GM18870 (cell line): Measurements from ENCODE around the gene DOCK2.
"Not testable (repeated sequence)": the region's sequence is repeated elsewhere in the genome, so short reads cannot be mapped to it uniquely, and the experiment has no call there.

ENCODE experiments used
- ATAC-seq: cut with Tn5 transposase; IDR thresholded peaks from one replicate; pipeline ENCODE4 v1.9.1; 2021; ENCODE audit warnings: moderate library complexity; ENCODE audit not compliant: unreplicated experiment

DOCK2 gene

DNA sequence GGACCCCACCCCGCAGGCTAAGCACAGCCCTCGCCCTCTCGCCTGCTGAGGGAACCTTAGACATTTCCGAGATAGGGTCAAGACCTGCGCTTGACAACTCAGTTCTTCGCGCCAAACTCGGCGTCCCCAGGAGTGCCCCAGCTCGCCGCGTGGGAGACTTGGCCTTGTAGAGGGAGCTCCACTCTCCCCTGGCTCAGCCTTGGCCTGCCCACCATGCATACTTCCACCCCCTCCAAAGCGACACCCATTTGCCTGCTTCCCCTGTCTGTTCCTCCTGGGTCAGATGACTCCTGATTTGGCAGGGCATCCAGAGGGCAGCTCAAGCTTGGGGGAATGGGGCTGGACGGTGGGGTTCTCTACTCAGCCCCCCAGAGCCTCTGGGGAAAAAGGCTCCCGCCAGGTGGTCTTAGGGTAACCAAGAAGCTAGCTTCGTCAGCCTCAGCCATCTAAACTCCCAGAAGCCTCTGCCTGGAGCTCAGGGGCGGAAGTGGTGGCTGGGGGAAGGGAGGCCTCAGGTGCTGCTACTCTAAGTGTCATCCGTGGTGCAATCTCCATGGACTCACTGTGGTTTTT, 560 bp downstream of the DOCK2 start:
- peak; percentile 54 for ATAC-seq

DNA sequence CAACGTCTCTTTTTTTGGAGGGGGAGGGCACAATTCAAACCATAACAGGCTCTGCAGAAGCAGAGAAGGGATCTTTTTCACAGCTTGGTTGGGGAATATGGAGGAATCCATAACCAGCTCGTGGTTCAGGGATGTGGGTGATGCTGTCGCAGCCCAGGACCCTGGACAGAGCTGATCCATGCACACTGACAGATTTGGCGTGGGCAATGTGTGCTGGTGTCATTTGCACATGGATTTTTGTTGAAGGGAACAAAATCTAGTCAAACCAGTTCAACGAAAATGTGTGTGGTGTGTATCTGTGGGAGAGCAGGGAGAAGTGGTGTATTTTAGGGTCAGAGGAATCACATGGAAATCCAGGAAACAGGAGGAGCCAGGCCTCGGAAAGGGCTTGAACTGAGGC, 4.2 kb downstream of the DOCK2 start:
- no peak for ATAC-seq

DNA sequence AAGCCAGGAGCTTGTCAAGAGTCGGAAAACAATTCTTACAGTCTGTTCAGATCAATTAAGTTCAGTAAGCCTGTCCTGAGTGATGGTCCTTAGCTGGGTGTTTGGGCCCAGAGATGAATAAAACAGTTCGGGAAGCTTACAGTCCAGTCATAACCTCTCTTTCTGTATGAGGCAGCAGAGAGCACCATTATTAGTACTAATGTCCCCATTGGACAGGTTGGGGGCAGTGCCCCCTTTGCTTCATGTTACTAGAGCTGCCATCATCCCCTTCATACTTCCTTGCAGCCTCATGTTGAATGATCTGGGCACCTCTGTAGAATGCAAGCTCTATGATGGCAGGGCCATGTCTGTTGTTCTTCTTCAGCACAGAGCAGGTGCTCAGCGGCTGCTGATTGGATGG, 9.8 kb downstream of the DOCK2 start:
- peak; percentile 44 for ATAC-seq

DNA sequence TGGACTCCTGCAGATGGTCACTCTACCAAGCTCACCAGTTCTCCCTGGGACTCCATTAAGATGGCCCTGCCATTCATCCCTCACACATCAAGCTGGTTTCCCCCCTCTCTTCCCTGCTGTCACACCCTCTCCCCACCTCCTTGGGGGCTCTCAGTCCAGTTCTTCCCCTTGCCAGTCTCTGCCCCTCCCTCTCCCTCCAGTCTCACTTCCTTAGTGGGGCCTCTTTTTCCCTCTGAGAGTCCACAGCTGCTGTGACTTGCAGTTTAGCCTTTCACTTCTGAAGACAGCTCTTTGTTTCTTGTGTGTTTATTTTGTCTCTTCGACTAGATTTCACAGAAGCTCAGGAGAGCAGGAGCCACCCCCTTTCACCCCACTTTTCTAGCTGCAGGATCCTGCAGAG, 10.5 kb downstream of the DOCK2 start:
- no peak for ATAC-seq

DNA sequence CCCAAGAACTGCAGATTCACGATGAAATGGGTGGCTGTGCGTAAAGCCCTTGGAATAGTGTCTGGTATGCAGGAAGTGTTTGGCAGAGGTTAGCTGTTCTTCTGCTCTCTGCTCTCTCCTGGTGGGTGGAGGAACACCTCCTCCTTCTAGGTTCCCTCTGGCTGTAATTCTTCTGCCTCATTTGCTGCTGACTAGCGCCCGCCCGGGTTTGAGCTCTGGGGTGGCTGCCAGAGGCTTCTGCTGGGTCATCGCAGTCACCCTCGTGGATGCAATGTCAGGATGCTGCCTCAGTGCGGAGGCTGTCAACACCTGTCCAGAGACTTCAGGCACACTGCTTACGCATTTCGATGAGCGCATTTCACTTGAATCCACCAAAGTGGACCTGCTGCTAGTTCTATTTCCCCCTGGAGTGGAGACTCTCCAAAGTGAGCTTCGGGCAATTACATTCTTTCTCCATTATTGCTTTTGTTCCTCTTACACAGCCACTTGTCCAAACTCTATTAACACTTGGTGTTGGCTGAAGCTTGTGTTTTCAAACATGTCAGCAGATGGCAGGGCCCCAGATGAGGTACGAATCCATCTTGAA, 11.7 kb downstream of the DOCK2 start:
- ATAC-seq, result no peak

DNA sequence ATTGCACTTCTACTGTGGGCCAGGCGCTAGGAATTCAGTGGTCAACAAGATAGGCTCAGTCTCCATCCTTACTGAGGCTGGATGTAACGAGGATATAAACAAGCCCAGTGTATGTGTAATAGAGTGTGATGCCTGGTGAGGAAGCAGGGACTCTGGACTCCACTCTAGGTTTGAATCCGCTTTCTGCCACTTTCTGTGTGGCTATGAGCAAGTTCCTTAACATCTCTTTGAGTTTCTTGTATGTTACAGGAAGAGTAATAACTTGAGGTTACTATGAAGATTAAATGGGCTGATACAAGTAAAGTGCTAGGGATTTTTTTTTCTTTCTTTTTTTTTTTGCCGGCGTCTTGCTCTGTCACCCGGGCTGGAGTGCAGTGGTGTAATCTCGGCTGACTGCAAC, 12.4 kb downstream of the DOCK2 start:
- no peak for ATAC-seq

DNA sequence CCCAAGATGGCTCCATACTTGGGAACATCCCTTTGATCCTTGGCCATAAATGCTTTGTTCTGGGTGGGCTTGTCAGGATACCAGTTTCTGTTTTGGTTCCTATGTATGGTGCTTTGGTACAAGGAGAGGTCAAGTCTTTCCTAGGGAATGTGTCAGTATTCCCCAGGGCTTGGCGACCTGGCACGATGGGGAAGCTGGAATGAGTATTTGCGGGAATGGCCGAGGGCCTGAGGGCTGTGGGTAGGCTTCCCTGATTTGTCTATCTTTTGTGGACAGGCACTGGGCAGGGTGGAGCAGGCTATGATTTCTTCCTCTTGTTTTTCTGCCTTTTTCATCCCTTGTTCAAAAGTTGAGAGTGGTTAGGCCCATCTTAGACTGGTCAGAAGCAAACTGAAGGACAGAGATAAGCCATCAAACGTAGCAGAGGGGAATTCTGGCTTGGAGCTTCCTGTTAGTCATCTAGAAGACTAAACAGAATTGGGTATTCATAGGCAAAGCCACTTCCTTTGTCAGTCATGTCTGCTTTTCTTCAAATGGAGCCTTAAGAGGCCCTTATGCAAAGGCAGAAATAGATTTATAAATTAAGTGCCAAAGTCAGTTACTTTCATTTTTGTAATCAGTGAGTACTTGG, 13.7 kb downstream of the DOCK2 start:
- ATAC-seq, result peak; percentile 71

DNA sequence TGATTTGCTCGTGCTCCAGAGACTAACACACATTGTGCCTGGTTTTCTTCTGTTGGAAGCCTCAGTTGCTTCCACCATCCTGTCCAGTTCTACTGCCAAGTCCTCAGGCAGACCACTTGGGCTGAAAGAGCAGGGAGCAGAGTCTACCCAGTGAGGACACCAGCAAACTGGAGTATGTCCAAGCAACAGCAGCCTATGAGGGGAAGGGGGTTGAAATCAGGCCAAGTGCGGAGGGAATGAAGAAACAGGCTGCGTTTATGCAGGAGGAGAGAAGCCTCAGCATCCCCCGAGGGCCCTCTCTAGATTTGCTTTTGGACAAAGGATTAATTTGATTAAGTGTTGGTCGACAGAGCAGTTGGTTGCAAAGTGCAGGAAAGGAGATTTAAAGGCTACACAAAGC, 14.5 kb downstream of the DOCK2 start:
- ATAC-seq, result no peak

DNA sequence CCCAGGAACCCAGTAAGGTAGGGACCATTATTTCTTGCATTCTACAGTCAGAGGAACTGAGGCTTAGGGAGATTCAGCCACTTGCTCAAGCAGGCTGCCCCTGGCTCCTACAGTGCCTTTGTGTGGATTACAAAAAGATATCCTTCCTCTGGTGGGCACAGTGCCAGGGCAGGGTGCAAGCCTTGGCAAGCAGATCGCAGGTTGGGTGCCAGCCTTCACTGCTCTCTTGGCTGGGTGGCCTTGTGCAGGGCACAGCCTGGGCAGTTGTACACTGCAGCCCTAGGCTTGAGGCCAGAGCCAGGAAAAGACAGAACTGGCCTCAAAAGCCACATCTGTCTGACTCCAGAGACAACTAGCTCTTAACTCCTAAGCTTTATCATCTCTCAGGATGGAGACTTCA, 15.0 kb downstream of the DOCK2 start:
- ATAC-seq, result no peak

DNA sequence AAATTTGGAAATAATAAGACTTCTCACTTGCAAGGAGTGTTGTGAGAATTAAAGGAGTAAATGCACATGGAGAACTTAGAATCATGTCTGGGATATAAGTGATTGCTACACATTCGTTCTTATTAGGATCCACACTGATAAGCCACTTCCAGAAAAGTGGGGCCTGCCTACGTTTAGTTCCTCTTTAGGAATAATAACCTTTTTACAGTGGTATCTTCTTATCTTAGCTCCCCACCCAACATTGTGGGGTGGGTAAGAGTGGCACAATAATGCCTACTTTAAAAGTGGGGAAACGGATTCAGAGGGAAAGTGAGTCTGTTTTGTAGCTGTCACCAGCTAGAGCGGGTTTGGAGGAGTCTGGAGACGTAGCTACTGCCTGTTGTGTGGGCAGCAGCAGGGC, 16.0 kb downstream of the DOCK2 start:
- no peak for ATAC-seq

DNA sequence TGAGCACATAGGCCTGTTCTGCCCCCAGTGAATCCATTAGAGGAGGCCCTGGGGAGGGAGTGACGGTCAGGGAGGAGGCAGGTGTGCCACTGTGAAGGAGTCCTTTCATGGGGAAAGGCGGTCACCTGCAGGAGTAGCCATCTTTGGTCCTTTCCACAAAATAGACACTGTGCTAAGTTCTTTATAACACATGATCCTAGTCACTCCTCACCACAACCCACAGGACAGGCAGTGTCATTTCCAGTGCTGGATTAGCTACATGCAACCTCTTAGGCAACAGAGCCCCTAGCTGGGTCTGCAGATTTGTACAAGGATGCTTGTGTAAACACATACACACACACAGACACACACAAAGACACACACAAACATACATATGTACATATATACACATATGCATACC, 18.3 kb downstream of the DOCK2 start:
- ATAC-seq, result no peak

DNA sequence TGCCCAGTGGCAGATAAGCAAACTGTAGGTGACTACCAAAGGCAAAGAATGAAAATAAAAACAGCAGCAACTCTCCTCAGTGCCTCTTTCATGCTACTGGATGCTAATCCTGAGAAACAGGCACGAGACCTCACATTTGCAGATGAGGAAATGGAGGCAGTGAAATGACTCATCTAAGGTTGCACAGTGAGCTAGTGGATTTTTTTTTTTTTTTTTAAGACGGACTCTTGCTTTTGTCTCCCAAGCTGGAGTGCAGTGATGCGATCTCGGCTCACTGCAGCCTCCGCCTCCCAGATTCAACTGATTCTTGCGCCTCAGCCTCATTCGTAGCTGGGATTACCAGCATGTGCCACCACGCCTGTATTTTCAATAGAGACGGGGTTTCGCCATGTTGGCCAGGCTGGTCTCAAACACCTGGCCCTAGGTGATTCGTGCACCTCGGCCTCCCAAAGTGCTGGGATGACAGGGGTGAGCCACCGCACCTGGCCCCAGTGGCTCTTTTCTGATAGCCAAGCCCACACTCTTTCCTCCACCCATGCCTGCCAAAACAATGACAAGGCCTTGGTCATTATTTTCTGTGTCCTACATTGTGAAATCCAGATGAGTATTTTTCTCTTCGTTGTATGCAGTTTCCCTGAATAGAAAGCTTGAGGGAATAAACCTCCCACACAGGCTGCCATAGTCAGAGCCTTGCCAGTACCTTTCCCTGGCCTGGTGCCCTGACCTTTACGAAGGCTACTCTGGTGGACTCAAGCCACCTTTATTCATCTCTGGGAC, 19.2 kb downstream of the DOCK2 start:
- peak; percentile 77 for ATAC-seq

DNA sequence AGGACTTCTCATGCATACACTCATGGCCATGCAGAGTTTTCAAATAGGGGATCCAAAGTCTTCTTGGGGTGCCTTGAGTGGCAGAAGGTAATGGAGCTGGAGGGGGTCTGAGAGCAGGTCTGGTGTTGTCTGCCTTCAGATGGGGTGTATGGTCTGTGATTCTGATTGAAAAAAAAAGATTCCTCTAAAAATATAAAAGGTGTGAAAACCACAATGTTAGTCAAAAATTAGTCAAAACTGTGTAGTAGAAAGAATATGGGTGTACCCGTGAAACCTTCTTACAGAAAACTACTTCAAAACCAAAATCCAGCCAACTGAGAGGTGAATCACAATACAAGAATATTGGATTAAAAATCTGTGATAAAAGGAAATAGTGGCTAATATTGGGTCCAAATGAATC, 20.1 kb downstream of the DOCK2 start:
- peak; percentile 56 for ATAC-seq

DNA sequence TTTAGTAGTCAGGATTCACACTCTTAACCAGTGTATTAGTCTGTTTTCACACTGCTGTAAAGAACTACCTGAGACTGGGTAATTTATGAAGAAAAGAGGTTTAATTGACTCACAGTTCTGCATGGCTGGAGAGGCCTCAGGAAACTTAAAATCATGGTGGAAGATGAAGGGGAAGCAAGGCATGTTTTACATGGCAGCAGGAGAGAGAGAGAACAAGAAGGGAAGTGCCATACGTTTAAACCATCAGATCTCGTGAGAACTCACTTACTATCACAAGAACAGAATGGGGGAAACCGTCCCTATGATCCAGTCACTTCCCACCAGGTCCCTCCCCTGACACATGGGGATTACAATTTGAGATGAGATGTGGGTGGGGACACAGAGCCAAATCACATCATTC, 25.4 kb downstream of the DOCK2 start:
- not testable (repeated sequence) for ATAC-seq

DNA sequence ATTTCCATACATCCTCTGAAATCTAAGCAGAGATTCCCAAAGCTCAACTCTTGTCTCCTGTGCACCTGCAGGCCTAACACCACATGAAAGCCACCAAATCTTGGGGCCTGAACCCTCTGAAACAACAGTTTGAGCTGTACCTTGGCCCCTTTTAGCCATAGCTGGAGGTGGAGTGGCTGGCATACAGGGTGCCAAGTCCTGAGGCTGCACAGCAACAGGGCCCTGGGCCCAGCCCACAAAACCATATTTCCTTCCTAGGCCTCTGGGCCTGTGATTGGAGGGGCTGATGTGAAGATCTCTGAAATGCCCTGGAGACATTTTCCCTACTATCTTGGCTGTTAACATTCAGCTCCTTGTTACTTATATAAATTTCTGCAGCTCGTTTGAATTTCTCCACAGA, 26.5 kb downstream of the DOCK2 start:
- ATAC-seq, result no peak

DNA sequence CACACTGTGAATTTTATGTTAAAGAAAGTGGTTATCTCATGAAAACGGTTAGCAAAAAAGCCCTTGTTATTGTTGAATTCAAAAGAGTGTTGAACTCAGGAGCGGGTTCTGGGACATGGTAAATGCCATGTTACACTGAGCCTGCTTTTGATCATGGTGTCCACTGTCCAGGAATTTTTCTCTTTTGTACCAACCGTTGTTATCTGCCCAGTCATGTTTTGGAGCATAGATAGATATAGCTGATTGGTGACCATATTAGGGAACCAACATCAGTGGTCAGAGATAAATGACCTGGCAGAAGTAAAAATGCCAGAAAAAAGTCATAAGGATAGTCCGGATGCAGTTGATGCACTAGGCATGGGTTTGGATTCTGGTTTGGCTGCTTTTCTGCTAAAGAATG, 29.3 kb downstream of the DOCK2 start:
- ATAC-seq, result no peak

DNA sequence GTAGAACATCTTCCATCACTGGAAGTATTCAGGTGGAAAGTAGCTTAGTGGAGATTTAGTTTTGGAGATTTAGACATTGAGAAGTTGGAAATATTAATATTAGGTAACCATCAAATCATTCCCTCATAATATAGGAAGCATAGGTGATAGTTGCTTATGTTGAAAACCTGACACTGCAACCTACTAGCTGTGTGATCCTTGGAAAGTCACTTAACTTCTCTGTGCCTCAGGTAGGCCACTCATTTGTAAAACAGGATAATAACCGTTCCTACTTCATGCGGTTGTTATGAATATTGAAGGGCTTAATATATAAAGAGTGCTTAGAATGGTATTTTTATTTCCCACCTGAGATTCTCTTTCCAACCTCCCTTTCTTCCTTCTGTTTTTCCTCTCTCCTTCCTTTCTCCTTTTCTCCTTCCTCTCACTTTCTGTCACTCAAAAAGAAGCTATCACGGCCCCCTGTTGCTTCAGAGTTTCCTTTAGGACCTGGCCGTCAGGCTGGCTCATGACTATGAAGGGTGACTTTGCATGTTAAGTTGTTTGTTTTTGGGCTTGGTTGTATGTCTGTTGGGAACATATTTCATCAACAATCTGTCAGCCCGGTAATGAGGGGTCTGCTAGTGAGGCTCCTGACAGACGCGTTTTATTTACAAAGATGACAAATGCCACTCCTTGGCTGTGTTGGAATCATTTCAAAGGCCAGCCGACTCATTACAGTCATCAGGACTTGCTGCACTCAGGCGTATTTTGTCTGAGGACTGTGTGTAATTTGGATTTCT, 31.0 kb downstream of the DOCK2 start:
- ATAC-seq, result no peak

DNA sequence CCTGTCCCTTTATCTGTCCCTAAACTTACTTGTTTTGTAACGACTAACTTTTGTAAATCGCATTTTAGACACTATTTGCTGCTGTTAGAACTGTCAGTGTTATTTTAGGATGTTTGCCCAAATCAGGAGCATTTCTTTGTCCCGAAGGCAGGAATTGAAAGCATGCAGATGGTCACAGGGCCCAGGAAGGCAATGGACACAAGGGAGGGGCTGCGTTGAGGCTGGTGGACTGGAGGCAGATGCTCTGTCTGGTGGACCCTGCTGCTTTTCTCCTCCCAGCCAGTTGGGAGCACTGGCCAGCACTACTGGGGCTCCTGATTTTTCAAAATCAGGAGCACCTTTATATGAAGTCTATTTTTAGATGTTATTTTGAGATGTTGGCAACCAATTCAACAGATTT, 31.7 kb downstream of the DOCK2 start:
- ATAC-seq, result no peak

DNA sequence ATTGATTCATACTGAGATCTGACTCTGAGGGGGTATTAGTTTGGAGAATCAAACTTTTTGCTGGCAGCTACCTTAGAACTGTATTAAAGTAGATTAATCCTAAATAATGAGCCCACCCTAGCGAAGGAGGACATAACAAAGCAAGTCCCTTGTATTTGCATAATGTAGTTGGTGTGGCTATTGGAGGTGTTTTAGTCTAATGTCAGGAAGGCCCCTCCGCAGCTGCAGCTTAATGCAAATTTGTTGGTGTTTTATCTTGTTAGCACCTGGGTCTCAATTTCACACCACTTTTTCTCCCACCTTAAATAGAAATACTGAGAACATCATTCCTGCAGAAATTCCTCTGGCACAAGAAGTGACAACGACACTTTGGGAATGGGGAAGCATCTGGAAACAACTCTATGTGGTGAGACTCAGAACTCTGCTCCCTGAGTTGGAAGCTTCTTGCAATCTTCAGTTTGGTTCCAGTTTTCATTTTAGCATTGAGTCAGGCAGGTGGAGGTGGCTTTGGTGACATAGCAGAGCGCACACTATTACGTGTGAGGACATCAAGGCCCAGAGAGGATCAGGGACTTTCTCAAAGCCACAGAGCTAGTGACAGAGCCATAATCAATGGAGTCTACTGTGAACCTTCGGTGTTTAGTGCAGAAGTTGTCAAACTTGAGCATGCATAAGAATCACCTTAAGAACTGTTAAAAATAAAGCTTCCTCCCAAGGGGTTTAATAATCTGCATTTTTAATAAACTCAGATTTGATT, 33.9 kb downstream of the DOCK2 start:
- peak; percentile 99 for ATAC-seq

DNA sequence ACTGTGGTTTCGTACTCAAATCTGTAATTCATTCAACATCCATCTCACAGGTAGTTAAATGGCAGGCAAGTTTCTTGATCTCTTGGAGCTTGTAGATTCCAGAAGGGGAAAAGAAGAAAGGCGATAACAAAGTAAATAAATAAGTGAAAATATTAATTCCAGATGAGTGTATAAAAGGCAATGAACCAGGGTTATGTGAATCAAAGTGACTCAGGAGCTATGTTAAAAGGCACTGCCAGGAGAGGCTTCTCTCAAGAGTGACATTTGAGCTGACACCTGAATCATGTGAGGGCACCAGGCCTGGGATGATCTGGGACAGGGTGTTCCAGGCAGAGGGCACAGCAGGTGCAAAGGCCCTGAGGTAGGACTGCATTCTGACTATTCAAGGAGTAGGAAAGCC, 45.0 kb downstream of the DOCK2 start:
- ATAC-seq, result no peak

DNA sequence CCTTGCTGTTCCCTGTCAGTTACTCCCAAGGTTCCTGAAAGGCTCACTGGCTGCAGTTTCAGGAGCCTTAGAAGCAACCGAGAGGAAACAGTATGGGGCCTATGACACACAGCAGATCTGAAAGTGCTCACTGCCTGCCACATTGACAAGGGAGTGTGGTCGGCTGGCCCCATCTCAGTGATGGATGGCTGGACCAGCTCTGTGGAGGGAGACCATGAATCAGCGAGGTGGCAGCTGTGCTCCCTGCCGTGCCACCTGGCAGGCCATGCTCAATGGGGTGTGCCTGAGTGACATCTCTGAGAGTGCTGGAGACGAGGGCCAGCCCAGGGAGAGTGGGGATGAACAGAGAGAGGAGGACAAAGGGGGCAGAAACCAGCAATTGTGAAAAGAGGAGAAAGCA, 49.1 kb downstream of the DOCK2 start:
- peak; percentile 88 for ATAC-seq
